A673 (cell line): ENCODE data around the gene CLEC20A. TPM values are rescaled to one million over a fixed set of nuclear protein-coding genes. Genes with fewer than 3 reads are reported as not detected.

ENCODE experiments used
- BruUV-seq: library from RNA; stranded (reverse); fragments of 400-500 nt; replicated peaks from 2 replicates; lab custom pipeline; 2021; lab: Mats Ljungman, UMichigan
- CTCF ChIA-PET: fragments of 300-600 bp; sonication (Branson Sonifier 250); formaldehyde crosslinking; loops from one replicate; lab custom pipeline; 2022; ENCODE audit warnings: antibody characterized with exemption; lab: Charles Lee
- POLR2A ChIA-PET: fragments of 300-600 bp; sonication (Branson Sonifier 250); formaldehyde crosslinking; loops from one replicate; lab custom pipeline; 2022; ENCODE audit warnings: antibody characterized with exemption; ENCODE audit not compliant: low non-redundant PET; lab: Charles Lee
- DNase-seq: peaks from one replicate; pipeline ENCODE4 v3.0.0-alpha.2; 2015; ENCODE audit warnings: low spot score
- H3K27ac ChIP-seq: fragments of 200-600 bp; sonication (generic); 2 replicates; pipeline ENCODE4 v1.5.1; 2016; ENCODE audit warnings: mixed run types, low read depth, mild to moderate bottlenecking, mixed read lengths, antibody characterized with exemption, low read length; ENCODE audit not compliant: poor library complexity, severe bottlenecking
- H3K27me3 ChIP-seq: fragments of 200-600 bp; sonication (generic); replicated peaks from 2 replicates; pipeline ENCODE4 v1.6.1; 2017; ENCODE audit warnings: mixed run types, low read depth, mild to moderate bottlenecking, mixed read lengths, antibody characterized with exemption, low read length; ENCODE audit not compliant: insufficient read depth, poor library complexity
- H3K36me3 ChIP-seq: fragments of 200-600 bp; sonication (generic); 2 replicates; pipeline ENCODE4 v1.6.1; 2016; ENCODE audit warnings: mixed run types, mild to moderate bottlenecking, mixed read lengths, antibody characterized with exemption, low read length; ENCODE audit not compliant: insufficient read depth, poor library complexity, severe bottlenecking
- H3K4me1 ChIP-seq: fragments of 200-600 bp; sonication (generic); 2 replicates; pipeline ENCODE4 v1.6.1; 2017; ENCODE audit warnings: mixed run types, mild to moderate bottlenecking, mixed read lengths, antibody characterized with exemption, low read length; ENCODE audit not compliant: insufficient read depth, poor library complexity, severe bottlenecking
- H3K4me3 ChIP-seq: fragments of 200-600 bp; sonication (generic); 2 replicates; pipeline ENCODE4 v1.5.1; 2016; ENCODE audit warnings: low read depth, mixed run types, mild to moderate bottlenecking, mixed read lengths, low read length; ENCODE audit not compliant: poor library complexity, severe bottlenecking
- H3K9me3 ChIP-seq: fragments of 200-600 bp; sonication (generic); 2 replicates; pipeline ENCODE4 v1.6.1; 2016; ENCODE audit warnings: mixed run types, low read depth, mild to moderate bottlenecking, mixed read lengths, antibody characterized with exemption, low read length; ENCODE audit not compliant: poor library complexity, severe bottlenecking
- CTCF ChIP-seq: fragments of 300-800, 200-600 bp; sonication (generic); conservative IDR thresholded peaks from 2 replicates; pipeline ENCODE4 v1.5.1; 2017; ENCODE audit warnings: low read depth, mild to moderate bottlenecking, antibody characterized with exemption, low read length, moderate library complexity, mixed read lengths
- EZH2 ChIP-seq: fragments of 200-600 bp; sonication (generic); IDR thresholded peaks from 2 replicates; pipeline ENCODE4 v1.6.1; 2017; ENCODE audit warnings: borderline replicate concordance, low read depth, mild to moderate bottlenecking, mixed read lengths, antibody characterized with exemption, low read length; ENCODE audit not compliant: poor library complexity, severe bottlenecking
- intact Hi-C: fragments of 100-400 bp; cut with micrococcal nuclease; formaldehyde crosslinking; loops from one replicate; pipeline ENCODE4 v1.10.0; 2022; ENCODE audit not compliant: unreplicated experiment
- total RNA-seq: library from RNA; stranded (reverse); gene quantifications from 2 replicates; pipeline ENCODE4 v1.2.3, GENCODE V29; 2021

The CLEC20A gene
- total RNA-seq, 1 experiment from 2014 or later: not detected

GRCh38 chr1:178495741-178496409, 889 bp downstream of the CLEC20A start:
- CTCF ChIA-PET: no interaction called here
- POLR2A ChIA-PET: no interaction called here
- no peaks in the 10 kb centered on the region for H3K36me3 ChIP-seq
- H3K27me3 ChIP-seq: no peaks in the 10 kb centered on the region
- TF ChIP-seq EZH2: no peak
- TF ChIP-seq CTCF: no peak
- H3K9me3 ChIP-seq: no peaks in the 10 kb centered on the region
- intact Hi-C loops: no loop called here
- H3K27ac ChIP-seq: no peak overlapping the region
- BruUV-seq: no TSS peak
- no peak overlapping the region for H3K4me3 ChIP-seq
- no peak for DNase-seq
- no peaks in the 10 kb centered on the region for H3K4me1 ChIP-seq

- BruUV-seq: no TSS peak
- no peaks in the 10 kb centered on the region for H3K27me3 ChIP-seq
- no peak overlapping the region for H3K4me3 ChIP-seq
- H3K27ac ChIP-seq: no peak overlapping the region
- ChIA-PET CTCF (no interaction called here), POLR2A (no interaction called here)
- intact Hi-C loops: no loop called here
- H3K4me1 ChIP-seq: no peaks in the 10 kb centered on the region
- no peaks in the 10 kb centered on the region for H3K36me3 ChIP-seq
- no peaks in the 10 kb centered on the region for H3K9me3 ChIP-seq
- TF ChIP-seq EZH2 (no peak), CTCF (no peak)
- no peak for DNase-seq
Measured at GRCh38 chr1:178495158-178495557, 1.6 kb downstream of the CLEC20A start.

GRCh38 chr1:178494569-178494971, 2.2 kb downstream of the CLEC20A start:
- BruUV-seq: no TSS peak
- TF ChIP-seq CTCF (no peak), EZH2 (no peak)
- H3K9me3 ChIP-seq: no peaks in the 10 kb centered on the region
- no peak overlapping the region for H3K27ac ChIP-seq
- no peak overlapping the region for H3K4me3 ChIP-seq
- H3K36me3 ChIP-seq: no peaks in the 10 kb centered on the region
- no peak for DNase-seq
- intact Hi-C loops: no loop called here
- H3K27me3 ChIP-seq: no peaks in the 10 kb centered on the region
- ChIA-PET POLR2A (no interaction called here), CTCF (no interaction called here)
- no peaks in the 10 kb centered on the region for H3K4me1 ChIP-seq
